Measurements from ENCODE around the gene CABYR. TPM values are rescaled to one million over a fixed set of nuclear protein-coding genes. Genes with fewer than 3 reads are reported as not detected.

Gene CABYR
- total and polyA plus RNA-seq, 2 donors (not counting 1 experiment from before 2014, with no cell fraction given): 1.7 to 4.4 TPM

DNA sequence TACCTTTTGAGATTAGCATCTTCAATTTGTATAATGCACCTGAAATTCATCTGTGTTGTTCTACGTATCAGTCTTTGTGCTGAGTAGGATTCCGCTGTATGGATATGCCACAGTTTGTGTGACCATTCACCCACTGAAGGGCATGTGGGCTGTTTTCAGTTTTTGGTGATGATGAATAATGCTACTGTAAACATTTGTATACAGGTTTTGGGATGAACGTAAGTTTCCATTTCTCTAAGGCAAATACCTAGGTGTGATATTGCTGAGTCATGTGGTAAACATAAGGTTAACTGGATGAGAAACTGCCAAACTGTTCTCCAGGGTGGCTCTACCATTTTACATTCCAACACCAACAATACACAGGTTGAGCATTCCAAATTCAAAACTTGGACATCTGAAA, 35.1 kb downstream of the CABYR start:
- Mint-ChIP-seq H3K4me3 (no peak overlapping the region), H3K27ac (no peak overlapping the region), H3K9me3 (ENCODE audit: insufficient read depth) (no peaks in the 10 kb centered on the region), H3K4me1 (peaks cover 25% of the 10 kb centered on the region), H3K27me3 (peaks cover 3% of the 10 kb centered on the region)
- ATAC-seq (ENCODE audit: low read depth) (no peak), DNase-seq (no peak)
- Histone ChIP-seq H3K36me3 (replicated peaks in 1 of 2; ENCODE audit: control extremely low read depth in 1 of 2, control insufficient read depth in 1 of 2, extremely low read depth in 1 of 2, insufficient read depth in 2 of 2, low read length in 1 of 2) (no peaks in the 10 kb centered on the region), H3K9ac (ENCODE audit: low read length) (no peak overlapping the region), H3K79me2 (ENCODE audit: control insufficient read depth, insufficient read depth, low read length) (no peaks in the 10 kb centered on the region), H3K4me1 (ENCODE audit: control insufficient read depth in 2 of 2, insufficient read depth in 2 of 2, low read length in 2 of 2) (peaks cover 22 to 24% of the 10 kb centered on the region in 2 donors), H3K4me2 (replicated peaks; ENCODE audit: low read depth, low read length, poor library complexity, severe bottlenecking) (no peak overlapping the region), H3K4me3 (ENCODE audit: control extremely low read depth in 1 of 5, extremely low read depth in 1 of 5, insufficient read depth in 1 of 5, low read depth in 2 of 5, low read length in 4 of 5) (no peak overlapping the region), H3K9me3 (ENCODE audit: control extremely low read depth in 1 of 3, control insufficient read depth in 2 of 3, insufficient read depth in 1 of 3, low read length in 2 of 3) (peaks cover 0 to 3% (median 0%) of the 10 kb centered on the region in 3 donors), H2AFZ (ENCODE audit: insufficient read depth, low read depth, low read length, poor library complexity, severe bottlenecking) (no peak overlapping the region), H3K27me3 (replicated peaks in 1 of 4; ENCODE audit: control extremely low read depth in 1 of 4, control insufficient read depth in 3 of 4, insufficient read depth in 4 of 4, low read length in 3 of 4) (no peaks in the 10 kb centered on the region), H4K20me1 (ENCODE audit: control insufficient read depth, insufficient read depth, low read length, poor library complexity, severe bottlenecking) (no peaks in the 10 kb centered on the region), H3K27ac (ENCODE audit: low read length in 2 of 2) (no peak overlapping the region)
- no peak for TF ChIP-seq EZH2 (IDR thresholded peaks at IDR 0.05; ENCODE audit: borderline replicate concordance, insufficient read depth, low read depth, low read length, poor library complexity, severe bottlenecking)
- TF ChIP-seq, protein P1, sequence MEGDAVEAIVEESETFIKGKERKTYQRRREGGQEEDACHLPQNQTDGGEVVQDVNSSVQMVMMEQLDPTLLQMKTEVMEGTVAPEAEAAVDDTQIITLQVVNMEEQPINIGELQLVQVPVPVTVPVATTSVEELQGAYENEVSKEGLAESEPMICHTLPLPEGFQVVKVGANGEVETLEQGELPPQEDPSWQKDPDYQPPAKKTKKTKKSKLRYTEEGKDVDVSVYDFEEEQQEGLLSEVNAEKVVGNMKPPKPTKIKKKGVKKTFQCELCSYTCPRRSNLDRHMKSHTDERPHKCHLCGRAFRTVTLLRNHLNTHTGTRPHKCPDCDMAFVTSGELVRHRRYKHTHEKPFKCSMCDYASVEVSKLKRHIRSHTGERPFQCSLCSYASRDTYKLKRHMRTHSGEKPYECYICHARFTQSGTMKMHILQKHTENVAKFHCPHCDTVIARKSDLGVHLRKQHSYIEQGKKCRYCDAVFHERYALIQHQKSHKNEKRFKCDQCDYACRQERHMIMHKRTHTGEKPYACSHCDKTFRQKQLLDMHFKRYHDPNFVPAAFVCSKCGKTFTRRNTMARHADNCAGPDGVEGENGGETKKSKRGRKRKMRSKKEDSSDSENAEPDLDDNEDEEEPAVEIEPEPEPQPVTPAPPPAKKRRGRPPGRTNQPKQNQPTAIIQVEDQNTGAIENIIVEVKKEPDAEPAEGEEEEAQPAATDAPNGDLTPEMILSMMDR (IDR thresholded peaks at IDR 0.05): no peak
- WGBS (ENCODE audit: insufficient coverage): no CpG with 5 or more reads among the region's 3 CpGs
- CTCF ChIA-PET: interaction anchor here (3.7 kb wide), 1 partner anchor 13 kb away, joined by 21 read pairs; no protein-coding TSS in a partner anchor
- intact Hi-C loops (cut with micrococcal nuclease): no loop called here
- POLR2A ChIA-PET: no interaction called here

DNA sequence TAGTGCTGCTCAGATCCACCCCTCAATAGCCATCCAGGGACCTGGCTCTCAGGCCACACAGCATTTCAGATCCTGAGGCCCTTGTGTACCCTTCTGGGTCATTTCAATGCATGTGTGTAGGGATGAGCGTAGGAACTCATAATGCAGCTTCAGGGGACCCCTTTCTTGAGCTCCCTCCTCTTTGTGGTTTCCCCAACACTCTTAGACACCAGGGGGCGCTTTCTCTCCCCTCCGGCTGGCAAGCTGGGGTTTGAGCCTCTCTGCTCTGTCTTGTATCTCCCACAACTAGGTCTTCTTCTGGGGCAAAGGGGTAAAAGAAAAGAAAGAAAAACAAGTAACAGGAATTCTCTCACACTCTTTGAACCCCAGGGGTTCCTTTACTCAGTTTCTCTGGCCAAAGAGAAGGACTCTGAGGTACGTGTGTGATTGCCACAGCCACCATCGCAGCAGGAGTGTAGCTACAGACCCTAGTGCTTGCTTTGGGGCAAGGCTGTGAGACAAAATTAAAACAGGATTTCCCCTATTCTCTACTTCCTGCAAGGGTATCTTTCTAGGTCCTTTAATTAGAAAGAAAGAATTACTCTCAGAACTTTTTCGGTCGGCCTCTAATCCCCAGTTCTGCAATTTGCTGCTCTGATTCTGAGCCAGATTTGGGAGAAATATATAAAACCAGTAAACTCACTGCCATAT, 38.0 kb downstream of the CABYR start:
- intact Hi-C loops (cut with micrococcal nuclease): no loop called here
- DNase-seq: peak; percentile 82
- H4K20me1 ChIP-seq (ENCODE audit: control insufficient read depth, insufficient read depth, low read length, poor library complexity, severe bottlenecking): no peaks in the 10 kb centered on the region
- no peaks in the 10 kb centered on the region for H3K9me3 ChIP-seq (ENCODE audit: control extremely low read depth in 1 of 3, control insufficient read depth in 2 of 3, insufficient read depth in 1 of 3, low read length in 2 of 3)
- Mint-ChIP-seq H3K9me3 (ENCODE audit: insufficient read depth) (no peaks in the 10 kb centered on the region), H3K27me3 (no peaks in the 10 kb centered on the region), H3K4me1 (peaks cover 25% of the 10 kb centered on the region), H3K27ac (peak overlapping the region; percentile 92), H3K4me3 (peak overlapping the region; percentile 81)
- H3K4me2 ChIP-seq (replicated peaks; ENCODE audit: low read depth, low read length, poor library complexity, severe bottlenecking): peak overlapping the region; percentile 78
- ChIA-PET POLR2A (no interaction called here), CTCF (interaction anchor here (0.6 to 3.7 kb wide), 15 partner anchors 9 to 661 kb away, joined by 3 to 60 read pairs (median 3); no protein-coding TSS in a partner anchor)
- peak overlapping the region; percentile 91 for H2AFZ ChIP-seq (ENCODE audit: insufficient read depth, low read depth, low read length, poor library complexity, severe bottlenecking)
- ATAC-seq (ENCODE audit: low read depth): peak; percentile 88
- H3K9ac ChIP-seq (ENCODE audit: low read length): peak overlapping the region; percentile 59
- no peaks in the 10 kb centered on the region for H3K79me2 ChIP-seq (ENCODE audit: control insufficient read depth, insufficient read depth, low read length)
- peak overlapping the region in 4 of 5 experiments; percentile 15 to 56 (median 38) for H3K4me3 ChIP-seq (ENCODE audit: control extremely low read depth in 1 of 5, extremely low read depth in 1 of 5, insufficient read depth in 1 of 5, low read depth in 2 of 5, low read length in 4 of 5)
- peaks cover 22 to 24% of the 10 kb centered on the region in 2 donors for H3K4me1 ChIP-seq (ENCODE audit: control insufficient read depth in 2 of 2, insufficient read depth in 2 of 2, low read length in 2 of 2)
- whole genome bisulfite sequencing (ENCODE audit: insufficient coverage): no CpG with 5 or more reads among the region's 7 CpGs
- H3K27ac ChIP-seq (ENCODE audit: low read length in 2 of 2): peak overlapping the region; percentile 78 to 87
- H3K27me3 ChIP-seq (replicated peaks in 1 of 4; ENCODE audit: control extremely low read depth in 1 of 4, control insufficient read depth in 3 of 4, insufficient read depth in 4 of 4, low read length in 3 of 4): no peaks in the 10 kb centered on the region
- TF ChIP-seq, protein P1 (IDR thresholded peaks at IDR 0.05): peak; percentile 68
- TF ChIP-seq EZH2 (IDR thresholded peaks at IDR 0.05; ENCODE audit: borderline replicate concordance, insufficient read depth, low read depth, low read length, poor library complexity, severe bottlenecking): no peak
- H3K36me3 ChIP-seq (replicated peaks in 1 of 2; ENCODE audit: control extremely low read depth in 1 of 2, control insufficient read depth in 1 of 2, extremely low read depth in 1 of 2, insufficient read depth in 2 of 2, low read length in 1 of 2): no peaks in the 10 kb centered on the region
